ENCODE measurements around the gene CACNA1G.

- TF ChIP-seq SMC3 (conservative IDR thresholded peaks at IDR 0.05; ENCODE audit: poor library complexity) (no peak), TAF1 (IDR thresholded peaks at IDR 0.05; ENCODE audit: low read depth) (no peak), EP300 (conservative IDR thresholded peaks at IDR 0.05; ENCODE audit: poor library complexity, severe bottlenecking) (no peak), CTCF (IDR thresholded peaks at IDR 0.05; ENCODE audit: poor library complexity, severe bottlenecking) (no peak), REST (IDR thresholded peaks at IDR 0.05; ENCODE audit: borderline replicate concordance) (no peak), MXI1 (conservative IDR thresholded peaks at IDR 0.05; ENCODE audit: poor library complexity, severe bottlenecking) (no peak)
These were observed 11.2 kb downstream of the CACNA1G start for GRCh38 chr17:50571681-50572080.

Data from neural cell (in vitro differentiated cells).